ENCODE measurements around the gene CSMD2.

Gene CSMD2

GRCh38 chr1:33548721-33549120 is 616.3 kb downstream of the CSMD2 start:
- H3K9ac ChIP-seq (ENCODE audit: low read length) = no peak overlapping the region
- H3K4me3 ChIP-seq (ENCODE audit: insufficient read depth in 1 of 2, low read depth in 1 of 2, low read length in 2 of 2) = no peak overlapping the region
- H3K4ac ChIP-seq (ENCODE audit: low read depth in 1 of 2, low read length in 2 of 2) = no peak overlapping the region
- H3K23ac ChIP-seq (ENCODE audit: low read length in 2 of 2) = no peak overlapping the region
- no peak overlapping the region for H4K8ac ChIP-seq (ENCODE audit: low read length)
- H2BK15ac ChIP-seq (ENCODE audit: low read depth, poor library complexity, severe bottlenecking) = no peak overlapping the region
- H4K91ac ChIP-seq (ENCODE audit: low read length) = no peak overlapping the region
- H3K27ac ChIP-seq (ENCODE audit: low read length, poor library complexity, severe bottlenecking) = no peak overlapping the region
- H3K27me3 ChIP-seq (ENCODE audit: control insufficient read depth in 1 of 2, insufficient read depth in 1 of 2, low read length in 2 of 2) = no peaks in the 10 kb centered on the region
- no peak overlapping the region for H2AK5ac ChIP-seq (ENCODE audit: low read length, severe bottlenecking)
- H2BK5ac ChIP-seq (ENCODE audit: low read depth, low read length, poor library complexity, severe bottlenecking) = no peak overlapping the region
- peaks cover 0 to 74% of the 10 kb centered on the region in 2 experiments for H3K36me3 ChIP-seq (ENCODE audit: control insufficient read depth in 1 of 2, insufficient read depth in 2 of 2, low read depth in 1 of 2, low read length in 2 of 2)
- no peak overlapping the region for H2BK120ac ChIP-seq (ENCODE audit: low read depth, low read length)
- H3K9me3 ChIP-seq (ENCODE audit: control insufficient read depth, low read length) = peaks cover 18% of the 10 kb centered on the region
- H3K18ac ChIP-seq (ENCODE audit: low read depth in 1 of 2, low read length in 2 of 2) = no peak overlapping the region
- no peaks in the 10 kb centered on the region for H3K4me1 ChIP-seq (ENCODE audit: control insufficient read depth, insufficient read depth, low read depth, low read length)
- no peak overlapping the region for H3K14ac ChIP-seq (ENCODE audit: low read length in 2 of 2)
- no peak for DNase-seq
- 81% methylated on average over 2 of the region's 2 CpGs for WGBS
- no peak overlapping the region for H2AFZ ChIP-seq (ENCODE audit: low read depth, low read length)
- H3K4me2 ChIP-seq (ENCODE audit: low read length, poor library complexity, severe bottlenecking) = no peak overlapping the region
- no peak overlapping the region for H2BK12ac ChIP-seq (ENCODE audit: low read length in 2 of 2)
- no peaks in the 10 kb centered on the region for H3K79me1 ChIP-seq (replicated peaks; ENCODE audit: low read length, poor library complexity, severe bottlenecking)

- no peak overlapping the region for H3K27ac ChIP-seq (ENCODE audit: low read length, poor library complexity, severe bottlenecking)
- no peak overlapping the region for H3K9ac ChIP-seq (ENCODE audit: low read length)
- H3K4me2 ChIP-seq (ENCODE audit: low read length, poor library complexity, severe bottlenecking) = no peak overlapping the region
- H3K36me3 ChIP-seq (ENCODE audit: control insufficient read depth in 1 of 2, insufficient read depth in 2 of 2, low read depth in 1 of 2, low read length in 2 of 2) = peaks cover 0 to 71% of the 10 kb centered on the region in 2 experiments
- no peaks in the 10 kb centered on the region for H3K27me3 ChIP-seq (ENCODE audit: control insufficient read depth in 1 of 2, insufficient read depth in 1 of 2, low read length in 2 of 2)
- no peak overlapping the region for H4K91ac ChIP-seq (ENCODE audit: low read length)
- no peaks in the 10 kb centered on the region for H3K4me1 ChIP-seq (ENCODE audit: control insufficient read depth, insufficient read depth, low read depth, low read length)
- no peak overlapping the region for H3K18ac ChIP-seq (ENCODE audit: low read depth in 1 of 2, low read length in 2 of 2)
- H2BK120ac ChIP-seq (ENCODE audit: low read depth, low read length) = no peak overlapping the region
- H2BK5ac ChIP-seq (ENCODE audit: low read depth, low read length, poor library complexity, severe bottlenecking) = no peak overlapping the region
- H2AK5ac ChIP-seq (ENCODE audit: low read length, severe bottlenecking) = no peak overlapping the region
- H3K79me1 ChIP-seq (replicated peaks; ENCODE audit: low read length, poor library complexity, severe bottlenecking) = no peaks in the 10 kb centered on the region
- no peak overlapping the region for H2BK12ac ChIP-seq (ENCODE audit: low read length in 2 of 2)
- H2AFZ ChIP-seq (ENCODE audit: low read depth, low read length) = no peak overlapping the region
- no peak overlapping the region for H3K4ac ChIP-seq (ENCODE audit: low read depth in 1 of 2, low read length in 2 of 2)
- H2BK15ac ChIP-seq (ENCODE audit: low read depth, poor library complexity, severe bottlenecking) = no peak overlapping the region
- no peak overlapping the region for H3K14ac ChIP-seq (ENCODE audit: low read length in 2 of 2)
- H3K23ac ChIP-seq (ENCODE audit: low read length in 2 of 2) = no peak overlapping the region
- no peak overlapping the region for H4K8ac ChIP-seq (ENCODE audit: low read length)
- WGBS = 70% methylated on average over 1 of the region's 2 CpGs
- DNase-seq = no peak
- peaks cover 18% of the 10 kb centered on the region for H3K9me3 ChIP-seq (ENCODE audit: control insufficient read depth, low read length)
- no peak overlapping the region for H3K4me3 ChIP-seq (ENCODE audit: insufficient read depth in 1 of 2, low read depth in 1 of 2, low read length in 2 of 2)
Measured at GRCh38 chr1:33548319-33548718, 616.7 kb downstream of the CSMD2 start.

- H3K27me3 ChIP-seq (ENCODE audit: control insufficient read depth in 1 of 2, insufficient read depth in 1 of 2, low read length in 2 of 2) = no peaks in the 10 kb centered on the region
- no peak overlapping the region for H3K14ac ChIP-seq (ENCODE audit: low read length in 2 of 2)
- H3K36me3 ChIP-seq (ENCODE audit: control insufficient read depth in 1 of 2, insufficient read depth in 2 of 2, low read depth in 1 of 2, low read length in 2 of 2) = peaks cover 0 to 70% of the 10 kb centered on the region in 2 experiments
- H3K9me3 ChIP-seq (ENCODE audit: control insufficient read depth, low read length) = peaks cover 17% of the 10 kb centered on the region
- no peak overlapping the region for H2AFZ ChIP-seq (ENCODE audit: low read depth, low read length)
- H2BK12ac ChIP-seq (ENCODE audit: low read length in 2 of 2) = no peak overlapping the region
- 69% methylated on average over 3 of the region's 3 CpGs for WGBS
- no peak overlapping the region for H3K4ac ChIP-seq (ENCODE audit: low read depth in 1 of 2, low read length in 2 of 2)
- no peaks in the 10 kb centered on the region for H3K4me1 ChIP-seq (ENCODE audit: control insufficient read depth, insufficient read depth, low read depth, low read length)
- no peak overlapping the region for H3K4me2 ChIP-seq (ENCODE audit: low read length, poor library complexity, severe bottlenecking)
- no peak overlapping the region for H3K9ac ChIP-seq (ENCODE audit: low read length)
- H2BK15ac ChIP-seq (ENCODE audit: low read depth, poor library complexity, severe bottlenecking) = no peak overlapping the region
- DNase-seq = no peak
- no peak overlapping the region for H3K23ac ChIP-seq (ENCODE audit: low read length in 2 of 2)
- H2AK5ac ChIP-seq (ENCODE audit: low read length, severe bottlenecking) = no peak overlapping the region
- H4K8ac ChIP-seq (ENCODE audit: low read length) = no peak overlapping the region
- no peak overlapping the region for H2BK120ac ChIP-seq (ENCODE audit: low read depth, low read length)
- H2BK5ac ChIP-seq (ENCODE audit: low read depth, low read length, poor library complexity, severe bottlenecking) = no peak overlapping the region
- H3K18ac ChIP-seq (ENCODE audit: low read depth in 1 of 2, low read length in 2 of 2) = no peak overlapping the region
- no peaks in the 10 kb centered on the region for H3K79me1 ChIP-seq (replicated peaks; ENCODE audit: low read length, poor library complexity, severe bottlenecking)
- no peak overlapping the region for H3K27ac ChIP-seq (ENCODE audit: low read length, poor library complexity, severe bottlenecking)
- H3K4me3 ChIP-seq (ENCODE audit: insufficient read depth in 1 of 2, low read depth in 1 of 2, low read length in 2 of 2) = no peak overlapping the region
- H4K91ac ChIP-seq (ENCODE audit: low read length) = no peak overlapping the region
Measured at GRCh38 chr1:33547576-33547975, 617.5 kb downstream of the CSMD2 start.

GRCh38 chr1:33541966-33542365 is 623.1 kb downstream of the CSMD2 start:
- H3K36me3 ChIP-seq (ENCODE audit: control insufficient read depth in 1 of 2, insufficient read depth in 2 of 2, low read depth in 1 of 2, low read length in 2 of 2) = peaks cover 0 to 43% of the 10 kb centered on the region in 2 experiments
- no peak overlapping the region for H2AK5ac ChIP-seq (ENCODE audit: low read length, severe bottlenecking)
- H3K79me1 ChIP-seq (replicated peaks; ENCODE audit: low read length, poor library complexity, severe bottlenecking) = no peaks in the 10 kb centered on the region
- no peak overlapping the region for H3K4me3 ChIP-seq (ENCODE audit: insufficient read depth in 1 of 2, low read depth in 1 of 2, low read length in 2 of 2)
- H4K8ac ChIP-seq (ENCODE audit: low read length) = no peak overlapping the region
- no peak overlapping the region for H2BK5ac ChIP-seq (ENCODE audit: low read depth, low read length, poor library complexity, severe bottlenecking)
- no peak overlapping the region for H3K4me2 ChIP-seq (ENCODE audit: low read length, poor library complexity, severe bottlenecking)
- no peak for DNase-seq
- no peak overlapping the region for H2AFZ ChIP-seq (ENCODE audit: low read depth, low read length)
- H3K27me3 ChIP-seq (ENCODE audit: control insufficient read depth in 1 of 2, insufficient read depth in 1 of 2, low read length in 2 of 2) = no peaks in the 10 kb centered on the region
- no peaks in the 10 kb centered on the region for H3K9me3 ChIP-seq (ENCODE audit: control insufficient read depth, low read length)
- no peak overlapping the region for H3K18ac ChIP-seq (ENCODE audit: low read depth in 1 of 2, low read length in 2 of 2)
- H3K9ac ChIP-seq (ENCODE audit: low read length) = no peak overlapping the region
- H3K23ac ChIP-seq (ENCODE audit: low read length in 2 of 2) = no peak overlapping the region
- 87% methylated on average over 6 of the region's 6 CpGs for WGBS
- H4K91ac ChIP-seq (ENCODE audit: low read length) = no peak overlapping the region
- H2BK12ac ChIP-seq (ENCODE audit: low read length in 2 of 2) = no peak overlapping the region
- H2BK15ac ChIP-seq (ENCODE audit: low read depth, poor library complexity, severe bottlenecking) = no peak overlapping the region
- H3K27ac ChIP-seq (ENCODE audit: low read length, poor library complexity, severe bottlenecking) = no peak overlapping the region
- no peak overlapping the region for H2BK120ac ChIP-seq (ENCODE audit: low read depth, low read length)
- H3K4ac ChIP-seq (ENCODE audit: low read depth in 1 of 2, low read length in 2 of 2) = no peak overlapping the region
- H3K14ac ChIP-seq (ENCODE audit: low read length in 2 of 2) = no peak overlapping the region
- H3K4me1 ChIP-seq (ENCODE audit: control insufficient read depth, insufficient read depth, low read depth, low read length) = no peaks in the 10 kb centered on the region
